ENCODE measurements around the gene LDB2. TPM values are rescaled to one million over a fixed set of nuclear protein-coding genes. Genes with fewer than 3 reads are reported as not detected.

LDB2 gene
- total RNA-seq, 4 donors from 2014 or later, result 48.8 to 298 (median 152) TPM

- H3K4me1 ChIP-seq, result peaks cover 8 to 22% of the 10 kb centered on the region in 2 donors
- no peak for TF ChIP-seq CTCF (IDR thresholded peaks at IDR 0.05)
- TF ChIP-seq POLR2A (IDR thresholded peaks at IDR 0.05), result no peak
- intact Hi-C loops (cut with DNase I; ENCODE audit: low total_unique reads), result no loop called here
- no peak for DNase-seq
- H3K9me3 ChIP-seq, result no peaks in the 10 kb centered on the region
- H3K4me3 ChIP-seq, result no peak overlapping the region
- no peaks in the 10 kb centered on the region for H3K36me3 ChIP-seq
- no peaks in the 10 kb centered on the region for H3K27me3 ChIP-seq
- H3K27ac ChIP-seq, result no peak overlapping the region
Observed at GRCh38 chr4:16591272-16591826, 307.1 kb downstream of the LDB2 start.

GRCh38 chr4:16590797-16591196 is 307.6 kb downstream of the LDB2 start:
- no peak overlapping the region for H3K27ac ChIP-seq
- H3K27me3 ChIP-seq, result no peaks in the 10 kb centered on the region
- H3K4me3 ChIP-seq, result no peak overlapping the region
- no peaks in the 10 kb centered on the region for H3K9me3 ChIP-seq
- no peak for DNase-seq
- no peak for TF ChIP-seq CTCF (IDR thresholded peaks at IDR 0.05)
- TF ChIP-seq POLR2A (IDR thresholded peaks at IDR 0.05), result no peak
- peaks cover 8 to 22% of the 10 kb centered on the region in 2 donors for H3K4me1 ChIP-seq
- intact Hi-C loops (cut with DNase I; ENCODE audit: low total_unique reads), result no loop called here
- H3K36me3 ChIP-seq, result no peaks in the 10 kb centered on the region

GRCh38 chr4:16588651-16589050 is 309.8 kb downstream of the LDB2 start:
- H3K4me3 ChIP-seq, result no peak overlapping the region
- no peaks in the 10 kb centered on the region for H3K36me3 ChIP-seq
- H3K4me1 ChIP-seq, result peaks cover 8 to 22% of the 10 kb centered on the region in 2 donors
- H3K9me3 ChIP-seq, result no peaks in the 10 kb centered on the region
- peak overlapping the region; percentile 74 to 75 for H3K27ac ChIP-seq
- TF ChIP-seq CTCF (IDR thresholded peaks at IDR 0.05) (no peak), POLR2A (IDR thresholded peaks at IDR 0.05) (no peak)
- intact Hi-C loops (cut with DNase I; ENCODE audit: low total_unique reads), result no loop called here
- H3K27me3 ChIP-seq, result no peaks in the 10 kb centered on the region
- no peak for DNase-seq

- Histone ChIP-seq H3K4me3 (no peak overlapping the region), H3K36me3 (no peaks in the 10 kb centered on the region), H3K27ac (peak overlapping the region; percentile 74 to 75), H3K9me3 (no peaks in the 10 kb centered on the region), H3K4me1 (peaks cover 8 to 22% of the 10 kb centered on the region in 2 donors), H3K27me3 (no peaks in the 10 kb centered on the region)
- no peak for TF ChIP-seq POLR2A (IDR thresholded peaks at IDR 0.05)
- TF ChIP-seq CTCF (IDR thresholded peaks at IDR 0.05), result no peak
- intact Hi-C loops (cut with DNase I; ENCODE audit: low total_unique reads), result no loop called here
- no peak for DNase-seq
Observed at GRCh38 chr4:16588149-16588548, 310.3 kb downstream of the LDB2 start.

GRCh38 chr4:16585053-16585452 is 313.4 kb downstream of the LDB2 start:
- intact Hi-C loops (cut with DNase I; ENCODE audit: low total_unique reads), result no loop called here
- Histone ChIP-seq H3K4me3 (no peak overlapping the region), H3K4me1 (peaks cover 8 to 11% of the 10 kb centered on the region in 2 donors)

More at GRCh38 chr4:16585053-16585452, 313.4 kb downstream of the LDB2 start:
- H3K27ac ChIP-seq, result no peak overlapping the region
- TF ChIP-seq CTCF (IDR thresholded peaks at IDR 0.05), result no peak
- no peak for TF ChIP-seq POLR2A (IDR thresholded peaks at IDR 0.05)
- no peaks in the 10 kb centered on the region for H3K36me3 ChIP-seq
- no peaks in the 10 kb centered on the region for H3K27me3 ChIP-seq
- H3K9me3 ChIP-seq, result no peaks in the 10 kb centered on the region
- no peak for DNase-seq

Data from uterus (tissue), 4 donors.